ENCODE results near the gene PTPRM.

The PTPRM gene

DNA sequence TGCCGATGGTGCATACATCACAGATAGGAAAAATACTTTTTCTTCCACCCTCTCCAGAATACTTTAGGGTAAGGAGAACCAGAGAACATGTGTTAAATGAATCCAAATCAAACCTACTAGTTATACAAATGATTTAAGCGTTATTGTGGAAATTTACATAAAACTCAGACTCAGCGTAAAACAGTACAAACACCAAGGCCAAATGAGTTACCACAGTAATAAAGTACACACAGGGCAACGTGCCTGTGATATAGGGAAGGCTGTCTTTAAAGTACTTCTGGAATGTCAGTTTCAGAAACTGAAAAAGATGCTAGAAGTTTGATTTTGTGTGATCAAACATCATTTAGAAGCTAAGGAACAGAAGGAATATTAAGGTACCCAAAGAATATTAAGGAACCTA is 46.9 kb downstream of the PTPRM start:
- Histone ChIP-seq H3K27me3 (ENCODE audit: insufficient read depth, low read length, poor library complexity, severe bottlenecking) (no peaks in the 10 kb centered on the region), H3K9me3 (ENCODE audit: insufficient read depth, low read depth, low read length) (no peaks in the 10 kb centered on the region), H4K20me1 (ENCODE audit: insufficient read depth, low read length, poor library complexity, severe bottlenecking) (no peaks in the 10 kb centered on the region), H3K4me2 (ENCODE audit: low read depth, low read length, poor library complexity, severe bottlenecking) (no peak overlapping the region), H3K79me2 (ENCODE audit: insufficient read depth, low read length) (no peaks in the 10 kb centered on the region), H2AFZ (ENCODE audit: low read length) (no peak overlapping the region), H3K4me1 (ENCODE audit: insufficient read depth, low read length, poor library complexity, severe bottlenecking) (no peaks in the 10 kb centered on the region), H3K9ac (ENCODE audit: low read depth, low read length, poor library complexity, severe bottlenecking) (no peak overlapping the region), H3K36me3 (ENCODE audit: insufficient read depth, low read length) (no peaks in the 10 kb centered on the region), H3K9me2 (replicated peaks; ENCODE audit: low read depth, low read length) (no peaks in the 10 kb centered on the region), H3K4me3 (ENCODE audit: low read length, poor library complexity, severe bottlenecking) (no peak overlapping the region), H3F3A (ENCODE audit: low read depth) (no peaks in the 10 kb centered on the region)
- TF ChIP-seq, protein P1, sequence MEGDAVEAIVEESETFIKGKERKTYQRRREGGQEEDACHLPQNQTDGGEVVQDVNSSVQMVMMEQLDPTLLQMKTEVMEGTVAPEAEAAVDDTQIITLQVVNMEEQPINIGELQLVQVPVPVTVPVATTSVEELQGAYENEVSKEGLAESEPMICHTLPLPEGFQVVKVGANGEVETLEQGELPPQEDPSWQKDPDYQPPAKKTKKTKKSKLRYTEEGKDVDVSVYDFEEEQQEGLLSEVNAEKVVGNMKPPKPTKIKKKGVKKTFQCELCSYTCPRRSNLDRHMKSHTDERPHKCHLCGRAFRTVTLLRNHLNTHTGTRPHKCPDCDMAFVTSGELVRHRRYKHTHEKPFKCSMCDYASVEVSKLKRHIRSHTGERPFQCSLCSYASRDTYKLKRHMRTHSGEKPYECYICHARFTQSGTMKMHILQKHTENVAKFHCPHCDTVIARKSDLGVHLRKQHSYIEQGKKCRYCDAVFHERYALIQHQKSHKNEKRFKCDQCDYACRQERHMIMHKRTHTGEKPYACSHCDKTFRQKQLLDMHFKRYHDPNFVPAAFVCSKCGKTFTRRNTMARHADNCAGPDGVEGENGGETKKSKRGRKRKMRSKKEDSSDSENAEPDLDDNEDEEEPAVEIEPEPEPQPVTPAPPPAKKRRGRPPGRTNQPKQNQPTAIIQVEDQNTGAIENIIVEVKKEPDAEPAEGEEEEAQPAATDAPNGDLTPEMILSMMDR (conservative IDR thresholded peaks at IDR 0.05; ENCODE audit: low read length) = no peak
- TF ChIP-seq EZH2phosphoT487 (IDR thresholded peaks at IDR 0.05; ENCODE audit: borderline replicate concordance) = no peak

- Histone ChIP-seq H3K4me1 (ENCODE audit: insufficient read depth, low read length, poor library complexity, severe bottlenecking) (no peaks in the 10 kb centered on the region), H3K79me2 (ENCODE audit: insufficient read depth, low read length) (no peaks in the 10 kb centered on the region), H3K27me3 (ENCODE audit: insufficient read depth, low read length, poor library complexity, severe bottlenecking) (no peaks in the 10 kb centered on the region), H4K20me1 (ENCODE audit: insufficient read depth, low read length, poor library complexity, severe bottlenecking) (no peaks in the 10 kb centered on the region), H2AFZ (ENCODE audit: low read length) (no peak overlapping the region), H3K4me3 (ENCODE audit: low read length, poor library complexity, severe bottlenecking) (no peak overlapping the region), H3F3A (ENCODE audit: low read depth) (no peaks in the 10 kb centered on the region), H3K4me2 (ENCODE audit: low read depth, low read length, poor library complexity, severe bottlenecking) (no peak overlapping the region), H3K9me2 (replicated peaks; ENCODE audit: low read depth, low read length) (no peaks in the 10 kb centered on the region), H3K9ac (ENCODE audit: low read depth, low read length, poor library complexity, severe bottlenecking) (no peak overlapping the region), H3K36me3 (ENCODE audit: insufficient read depth, low read length) (no peaks in the 10 kb centered on the region), H3K9me3 (ENCODE audit: insufficient read depth, low read depth, low read length) (no peaks in the 10 kb centered on the region)
- TF ChIP-seq EZH2phosphoT487 (IDR thresholded peaks at IDR 0.05; ENCODE audit: borderline replicate concordance) = no peak
- TF ChIP-seq, protein P1 (conservative IDR thresholded peaks at IDR 0.05; ENCODE audit: low read length) = no peak
Measured at GRCh38 chr18:7615840-7616239, 48.7 kb downstream of the PTPRM start.

DNA sequence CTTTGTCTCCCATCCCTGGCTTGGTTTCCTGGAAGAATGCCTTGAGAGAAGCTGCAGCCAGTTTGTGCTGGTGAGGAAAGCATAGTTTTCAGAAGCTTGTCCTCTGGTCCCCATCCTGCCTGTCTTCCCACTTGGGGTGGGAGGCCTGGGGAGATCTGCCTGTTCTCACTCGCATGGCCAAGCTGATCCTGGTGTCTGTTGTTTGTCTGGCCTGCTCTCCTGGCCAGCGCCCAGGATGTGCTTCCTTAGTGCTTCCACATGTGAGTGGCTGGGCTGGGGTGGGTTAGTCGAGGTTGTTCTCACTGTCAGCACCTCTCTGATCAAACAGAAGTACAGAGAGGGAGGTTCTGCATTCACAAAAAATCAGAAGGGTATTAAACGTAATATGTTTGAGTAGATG is 49.5 kb downstream of the PTPRM start:
- no peaks in the 10 kb centered on the region for H3K9me3 ChIP-seq (ENCODE audit: insufficient read depth, low read depth, low read length)
- TF ChIP-seq, protein P1 (conservative IDR thresholded peaks at IDR 0.05; ENCODE audit: low read length) = no peak
- TF ChIP-seq EZH2phosphoT487 (IDR thresholded peaks at IDR 0.05; ENCODE audit: borderline replicate concordance) = no peak
- no peaks in the 10 kb centered on the region for H3K9me2 ChIP-seq (replicated peaks; ENCODE audit: low read depth, low read length)
- H3K9ac ChIP-seq (ENCODE audit: low read depth, low read length, poor library complexity, severe bottlenecking) = no peak overlapping the region
- no peaks in the 10 kb centered on the region for H3K36me3 ChIP-seq (ENCODE audit: insufficient read depth, low read length)
- no peak overlapping the region for H2AFZ ChIP-seq (ENCODE audit: low read length)
- no peaks in the 10 kb centered on the region for H4K20me1 ChIP-seq (ENCODE audit: insufficient read depth, low read length, poor library complexity, severe bottlenecking)
- no peaks in the 10 kb centered on the region for H3K4me1 ChIP-seq (ENCODE audit: insufficient read depth, low read length, poor library complexity, severe bottlenecking)
- no peaks in the 10 kb centered on the region for H3K27me3 ChIP-seq (ENCODE audit: insufficient read depth, low read length, poor library complexity, severe bottlenecking)
- H3K4me2 ChIP-seq (ENCODE audit: low read depth, low read length, poor library complexity, severe bottlenecking) = no peak overlapping the region
- no peaks in the 10 kb centered on the region for H3K79me2 ChIP-seq (ENCODE audit: insufficient read depth, low read length)
- H3K4me3 ChIP-seq (ENCODE audit: low read length, poor library complexity, severe bottlenecking) = no peak overlapping the region
- H3F3A ChIP-seq (ENCODE audit: low read depth) = no peaks in the 10 kb centered on the region

All from Loucy (cell line).